B cell (primary cell): ENCODE data around the gene CPD.

ENCODE experiments used
- EZH2 ChIP-seq: IDR thresholded peaks from 2 replicates; pipeline ENCODE4 v1.6.1; 2012; ENCODE audit warnings: borderline replicate concordance, low read depth, mild to moderate bottlenecking, moderate library complexity, low read length; ENCODE audit not compliant: insufficient read depth, poor library complexity, severe bottlenecking
- TF ChIP-seq, protein P1 (sequence below): fragments of 200-600 bp; IDR thresholded peaks from one replicate; pipeline ENCODE4 v1.8.0; 2022; ENCODE audit warnings: antibody characterized with exemption, mild to moderate bottlenecking

DNA sequence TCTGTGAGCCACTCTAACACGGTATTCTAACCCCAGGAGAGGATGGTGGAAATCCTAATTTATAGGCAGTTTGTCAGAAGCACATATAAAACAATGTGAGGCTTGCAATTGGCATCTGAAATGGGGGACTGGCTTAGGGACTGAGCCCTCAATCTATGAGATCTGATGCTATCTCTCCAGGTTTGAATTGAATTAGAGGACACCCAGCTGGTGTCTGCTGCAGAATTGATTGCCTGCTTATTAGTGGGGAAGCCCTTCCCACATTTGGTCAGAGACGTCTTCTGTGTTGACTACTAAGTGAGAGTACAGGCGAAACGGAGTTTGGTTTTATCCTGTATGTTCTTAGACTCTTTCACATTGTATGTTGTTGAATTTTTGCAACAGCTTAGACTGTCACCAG is 31.2 kb upstream of the CPD start:
- TF ChIP-seq, protein P1, sequence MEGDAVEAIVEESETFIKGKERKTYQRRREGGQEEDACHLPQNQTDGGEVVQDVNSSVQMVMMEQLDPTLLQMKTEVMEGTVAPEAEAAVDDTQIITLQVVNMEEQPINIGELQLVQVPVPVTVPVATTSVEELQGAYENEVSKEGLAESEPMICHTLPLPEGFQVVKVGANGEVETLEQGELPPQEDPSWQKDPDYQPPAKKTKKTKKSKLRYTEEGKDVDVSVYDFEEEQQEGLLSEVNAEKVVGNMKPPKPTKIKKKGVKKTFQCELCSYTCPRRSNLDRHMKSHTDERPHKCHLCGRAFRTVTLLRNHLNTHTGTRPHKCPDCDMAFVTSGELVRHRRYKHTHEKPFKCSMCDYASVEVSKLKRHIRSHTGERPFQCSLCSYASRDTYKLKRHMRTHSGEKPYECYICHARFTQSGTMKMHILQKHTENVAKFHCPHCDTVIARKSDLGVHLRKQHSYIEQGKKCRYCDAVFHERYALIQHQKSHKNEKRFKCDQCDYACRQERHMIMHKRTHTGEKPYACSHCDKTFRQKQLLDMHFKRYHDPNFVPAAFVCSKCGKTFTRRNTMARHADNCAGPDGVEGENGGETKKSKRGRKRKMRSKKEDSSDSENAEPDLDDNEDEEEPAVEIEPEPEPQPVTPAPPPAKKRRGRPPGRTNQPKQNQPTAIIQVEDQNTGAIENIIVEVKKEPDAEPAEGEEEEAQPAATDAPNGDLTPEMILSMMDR = no peak
- TF ChIP-seq EZH2 = no peak
